ENCODE measurements around the gene DPYSL3.

The DPYSL3 gene

DNA sequence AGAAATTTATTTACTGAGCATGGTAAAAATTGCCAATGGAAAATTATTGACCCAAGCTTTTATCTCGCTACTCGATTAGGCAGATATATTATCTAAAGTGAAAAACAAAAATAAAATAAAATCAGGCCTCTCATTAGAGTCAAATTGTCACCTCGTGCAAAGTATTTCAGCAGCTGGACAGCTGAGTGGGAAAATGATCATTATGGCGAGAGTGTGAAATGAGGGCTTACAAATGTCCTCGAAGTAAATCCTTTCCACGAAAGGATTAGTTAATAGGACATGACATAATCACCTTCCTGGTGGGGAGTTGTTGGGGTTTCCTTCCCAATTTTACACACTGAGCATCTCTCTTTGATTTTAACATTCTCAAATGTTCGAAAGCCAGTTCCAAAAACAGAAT lies 5.4 kb upstream of the DPYSL3 start:
- DNase-seq (ENCODE audit: low read depth in 4 of 4, low spot score in 1 of 4), result no peak

DNA sequence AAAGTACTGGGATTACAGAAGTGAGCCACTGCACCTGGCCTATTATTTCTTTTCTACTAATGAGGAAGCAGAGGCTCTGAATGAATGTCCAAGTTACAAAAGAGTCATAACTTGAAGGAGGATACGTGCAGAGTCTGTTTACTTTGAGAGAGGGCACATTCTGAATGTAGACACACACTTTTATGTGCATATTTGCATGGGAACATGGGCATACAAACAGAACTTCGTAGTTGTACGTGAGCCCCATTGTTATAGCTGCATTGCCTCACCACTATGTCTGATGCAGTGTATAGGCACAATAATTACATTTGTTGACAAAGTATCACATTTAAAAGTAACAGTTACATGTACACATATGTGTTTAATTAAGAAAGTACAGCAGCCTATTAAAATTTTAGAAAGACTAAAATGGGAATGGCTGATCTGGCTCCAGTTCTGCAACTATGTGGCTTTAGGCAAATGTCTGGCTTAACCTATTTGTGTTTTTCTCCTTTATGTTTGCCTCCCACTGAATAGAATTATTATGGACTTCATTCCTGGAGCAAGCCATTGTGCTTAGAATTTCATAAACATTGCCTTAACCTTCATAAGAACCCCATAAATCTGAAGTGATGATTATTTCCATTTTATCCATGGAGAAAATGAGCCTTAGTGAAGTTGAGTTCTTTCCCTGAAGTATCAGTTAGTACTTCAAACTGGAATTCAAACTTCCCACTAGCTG lies 3.0 kb upstream of the DPYSL3 start:
- DNase-seq (ENCODE audit: low read depth in 4 of 4, low spot score in 1 of 4), result no peak

DNA sequence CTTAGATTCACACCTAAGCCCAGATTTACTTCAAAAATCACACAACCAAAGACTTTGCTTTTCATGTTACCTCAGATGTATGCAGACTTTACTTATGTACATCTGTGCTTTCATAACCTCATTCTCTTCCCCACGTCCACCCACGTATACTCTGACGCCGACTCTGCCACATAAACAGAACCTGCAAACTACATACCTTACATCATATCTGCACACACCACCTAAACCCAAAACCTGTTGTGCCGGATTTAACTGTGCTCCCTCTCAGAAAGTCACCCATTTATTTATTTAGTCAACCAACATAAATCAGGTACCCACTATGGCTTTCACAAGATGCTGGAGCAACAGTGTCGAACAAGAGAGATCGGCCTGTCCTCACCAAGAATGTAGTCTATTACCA lies 1.0 kb upstream of the DPYSL3 start:
- no peak for DNase-seq (ENCODE audit: low read depth in 4 of 4, low spot score in 1 of 4)

DNA sequence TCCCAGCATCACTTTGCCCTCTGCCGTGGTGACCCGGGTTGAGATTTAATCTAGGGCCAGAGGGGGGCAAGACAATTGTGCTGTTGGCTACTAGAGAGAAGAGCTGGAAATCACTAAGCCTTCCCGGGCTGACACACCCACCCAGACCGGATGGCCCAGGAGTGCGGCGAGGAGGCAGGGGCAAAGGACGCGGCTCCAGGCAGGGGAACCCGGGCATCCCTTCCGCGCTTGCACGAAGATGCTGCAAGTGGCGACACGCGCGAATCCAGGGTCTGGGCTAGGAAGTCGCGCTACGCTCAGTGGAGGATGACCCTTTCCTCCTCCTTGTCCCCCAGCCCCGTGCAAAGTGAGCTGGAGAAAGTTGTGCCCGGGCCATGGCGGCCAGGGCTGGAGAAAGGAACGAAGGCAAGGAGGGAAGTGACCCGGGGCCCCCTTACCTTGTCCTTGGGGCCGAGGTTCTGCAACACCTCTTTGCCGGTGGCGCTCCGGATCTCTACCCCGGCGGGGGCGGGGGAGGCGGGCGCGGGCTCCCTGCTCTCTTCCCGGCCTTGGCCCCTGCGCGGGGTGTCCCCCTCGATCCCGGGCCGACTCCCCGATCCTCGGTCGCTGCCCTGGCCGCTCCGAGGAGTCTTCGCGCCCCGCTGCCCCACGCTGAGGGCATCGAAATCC lies 693 bp downstream of the DPYSL3 start:
- no peak for DNase-seq (ENCODE audit: low read depth in 4 of 4, low spot score in 1 of 4)

GRCh38 chr5:147508711-147509040 lies 1.2 kb downstream of the DPYSL3 start:
- no peak for DNase-seq (ENCODE audit: low read depth in 4 of 4, low spot score in 1 of 4)

GRCh38 chr5:147507480-147508126 lies 2.3 kb downstream of the DPYSL3 start:
- no peak for DNase-seq (ENCODE audit: low read depth in 4 of 4, low spot score in 1 of 4)

- DNase-seq (ENCODE audit: low read depth in 4 of 4, low spot score in 1 of 4), result no peak
Observed at GRCh38 chr5:147504535-147504934, 5.3 kb downstream of the DPYSL3 start.

DNA sequence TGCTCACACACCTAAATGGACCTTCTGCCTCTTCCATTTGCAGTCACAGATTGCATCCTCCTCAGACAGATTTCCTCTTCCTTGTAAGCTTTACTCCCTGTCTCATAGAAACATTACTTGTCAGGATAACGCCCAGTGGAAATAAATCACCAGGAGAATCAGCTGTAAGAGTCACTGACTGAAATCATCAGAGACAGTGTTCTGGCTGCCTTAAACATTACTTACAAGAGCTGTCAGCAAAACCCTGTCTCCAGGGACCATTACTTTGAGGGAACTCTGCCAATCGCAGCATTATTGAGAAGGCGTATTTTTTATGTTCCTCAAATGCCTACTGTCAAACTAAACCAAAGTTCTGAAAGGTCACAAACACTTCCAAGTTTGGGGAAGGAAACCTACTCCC lies 5.9 kb downstream of the DPYSL3 start:
- DNase-seq (ENCODE audit: low read depth in 4 of 4, low spot score in 1 of 4), result no peak

DNA sequence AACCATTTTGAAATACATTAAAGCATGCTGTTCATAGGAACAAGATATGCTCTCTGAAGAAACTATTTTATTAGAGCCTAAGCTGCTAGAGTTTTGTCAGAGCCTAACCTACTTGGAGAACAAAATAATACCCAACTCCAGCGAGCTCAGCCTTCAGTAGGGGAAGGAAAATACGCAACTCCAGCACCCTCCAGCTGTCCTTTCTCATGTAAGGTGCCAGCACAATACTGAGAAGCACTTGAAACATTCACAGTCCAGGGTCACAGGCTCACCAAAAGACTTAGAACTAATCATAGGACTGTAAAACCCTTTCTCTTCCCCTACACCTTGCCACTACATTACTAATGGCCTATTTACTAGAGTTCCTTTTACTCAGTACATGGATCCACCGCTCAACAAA lies 18.9 kb downstream of the DPYSL3 start:
- DNase-seq (ENCODE audit: low read depth in 4 of 4, low spot score in 1 of 4), result no peak

GRCh38 chr5:147487031-147487750 lies 22.7 kb downstream of the DPYSL3 start:
- no peak for DNase-seq (ENCODE audit: low read depth in 4 of 4, low spot score in 1 of 4)

DNA sequence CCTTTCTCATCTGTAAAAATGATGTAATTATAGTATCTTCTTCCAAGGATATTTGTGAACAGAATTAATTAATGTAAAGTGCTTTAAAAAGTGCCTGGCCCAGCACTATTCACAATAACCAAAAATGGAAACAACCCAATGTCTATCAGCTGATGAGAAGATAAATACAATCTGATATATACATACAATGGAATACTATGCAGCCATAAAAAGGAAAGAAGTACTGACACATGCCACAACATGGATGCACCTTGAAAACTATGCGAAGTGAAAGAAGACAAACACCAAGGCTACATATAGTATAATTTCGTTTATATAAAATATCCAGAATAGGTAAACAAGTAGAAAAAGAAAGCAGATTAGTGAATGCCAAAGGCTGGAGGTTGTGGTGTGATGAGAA lies 24.1 kb downstream of the DPYSL3 start:
- no peak for DNase-seq (ENCODE audit: low read depth in 4 of 4, low spot score in 1 of 4)

- no peak for DNase-seq (ENCODE audit: low read depth in 4 of 4, low spot score in 1 of 4)
Observed at GRCh38 chr5:147485046-147485445, 24.8 kb downstream of the DPYSL3 start.

GRCh38 chr5:147484708-147485020 lies 25.2 kb downstream of the DPYSL3 start:
- DNase-seq (ENCODE audit: low read depth in 4 of 4, low spot score in 1 of 4), result no peak

DNA sequence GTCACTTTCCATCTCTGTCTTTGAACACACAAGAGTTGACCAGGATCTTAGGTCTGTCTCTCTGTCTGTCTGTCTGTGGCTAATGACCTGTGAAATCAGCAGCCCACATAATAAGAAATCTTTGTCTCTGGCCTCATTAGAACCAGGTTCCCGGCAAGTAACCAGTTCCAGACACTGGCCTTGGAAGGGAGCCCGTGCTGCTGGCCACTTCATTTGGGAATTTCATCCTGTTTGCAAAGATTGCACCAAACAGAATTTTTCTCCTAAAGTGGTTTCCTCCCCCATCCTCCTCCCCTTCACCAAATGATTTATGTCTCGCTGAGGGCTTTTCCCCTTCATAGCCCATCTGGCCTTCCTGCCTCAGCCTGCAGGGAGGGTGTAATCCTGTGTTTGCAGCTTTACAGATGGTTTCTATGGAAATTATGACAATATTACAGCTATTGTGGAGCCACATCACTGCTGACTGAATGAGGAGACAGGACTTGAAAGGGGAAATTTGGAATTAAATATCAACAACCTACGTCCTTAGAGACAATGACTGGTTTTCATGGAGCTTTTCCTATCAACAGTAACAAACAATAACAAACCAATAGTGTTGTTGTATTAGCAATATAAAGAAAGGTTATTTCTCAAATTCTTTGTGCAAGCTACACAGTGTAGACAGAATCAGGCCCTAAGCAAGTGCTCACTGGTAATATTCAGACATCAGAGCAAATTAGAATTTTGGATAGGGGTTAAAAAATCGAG lies 25.7 kb downstream of the DPYSL3 start:
- no peak for DNase-seq (ENCODE audit: low read depth in 4 of 4, low spot score in 1 of 4)

GRCh38 chr5:147483188-147483790 lies 26.6 kb downstream of the DPYSL3 start:
- no peak for DNase-seq (ENCODE audit: low read depth in 4 of 4, low spot score in 1 of 4)

DNA sequence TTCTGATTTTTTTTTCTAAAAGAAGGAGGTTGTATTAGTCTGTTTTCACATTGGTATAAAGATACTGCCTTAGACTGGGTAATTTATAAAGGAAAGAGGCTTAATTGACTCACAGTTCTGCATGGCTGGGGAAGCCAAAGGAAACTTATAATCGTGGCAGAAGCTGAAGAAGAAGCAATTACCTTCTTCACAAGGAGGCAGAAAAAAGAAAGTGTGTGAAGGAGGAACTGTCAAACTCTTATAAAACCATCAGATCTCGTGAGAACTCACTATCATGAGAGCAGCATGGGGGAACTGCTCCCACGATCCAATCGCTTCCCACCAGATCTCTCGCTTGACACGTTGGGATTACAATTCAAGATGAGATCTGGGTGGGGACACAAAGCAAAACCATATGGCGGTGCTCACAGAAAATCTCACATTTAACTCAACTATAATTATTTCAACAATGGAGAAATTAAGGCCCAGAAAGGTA lies 27.1 kb downstream of the DPYSL3 start:
- no peak for DNase-seq (ENCODE audit: low read depth in 4 of 4, low spot score in 1 of 4)

DNA sequence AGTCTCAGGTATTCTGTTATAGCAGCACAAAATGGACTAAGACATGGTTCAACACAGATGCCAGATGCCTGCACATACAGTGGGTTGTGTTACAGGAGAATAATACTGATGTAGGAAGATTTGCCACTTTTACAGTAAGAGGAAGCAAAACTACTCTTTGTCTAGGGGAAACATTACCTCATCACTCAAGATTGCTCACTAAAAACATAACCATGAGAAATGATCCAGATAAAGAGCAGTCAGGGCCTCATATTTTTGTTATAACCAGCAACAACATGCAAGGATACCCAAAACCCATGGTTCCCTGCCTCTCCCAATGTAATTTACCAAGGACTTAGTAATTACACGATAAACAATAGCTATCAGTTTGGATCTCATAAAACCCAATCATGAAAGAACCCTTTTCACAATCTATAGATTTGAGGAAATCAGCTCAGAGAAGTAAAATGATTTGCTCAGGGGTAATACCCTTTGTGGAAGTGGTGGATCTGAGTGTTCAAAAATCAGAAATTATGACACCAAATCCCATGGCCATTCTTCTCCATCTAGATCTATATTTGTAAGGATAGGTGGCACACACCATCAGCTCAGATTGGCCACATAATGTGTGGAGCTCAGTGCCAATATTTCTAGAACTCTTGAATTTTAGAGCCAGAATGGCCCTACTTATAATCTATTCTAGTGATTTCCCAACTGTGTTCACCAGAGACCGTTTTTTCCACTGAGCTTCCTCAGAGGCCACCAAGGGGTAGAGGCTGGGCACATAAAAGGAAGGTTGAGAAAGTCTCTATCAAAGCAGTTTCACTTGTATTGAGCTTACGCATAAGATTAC lies 27.8 kb downstream of the DPYSL3 start:
- no peak for DNase-seq (ENCODE audit: low read depth in 4 of 4, low spot score in 1 of 4)

DNA sequence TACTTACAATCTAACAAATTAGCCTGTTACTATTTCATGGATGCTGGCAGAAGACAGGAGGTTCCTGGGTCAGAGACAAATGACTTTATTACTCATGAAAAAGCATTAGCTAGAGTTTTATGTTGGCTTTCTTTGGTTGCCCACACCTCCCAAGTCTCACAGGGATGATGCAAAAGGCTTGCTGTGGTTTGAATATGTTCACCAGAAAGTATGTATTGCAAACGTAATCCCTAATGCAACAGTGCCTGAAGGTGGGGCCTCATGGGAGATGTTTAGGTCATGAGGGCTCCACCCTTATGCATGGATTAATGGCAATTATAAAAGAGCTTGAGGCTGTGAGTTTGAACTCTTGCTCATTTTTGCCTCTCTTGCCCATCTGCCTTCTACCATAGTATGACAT lies 28.5 kb downstream of the DPYSL3 start:
- no peak for DNase-seq (ENCODE audit: low read depth in 4 of 4, low spot score in 1 of 4)

DNA sequence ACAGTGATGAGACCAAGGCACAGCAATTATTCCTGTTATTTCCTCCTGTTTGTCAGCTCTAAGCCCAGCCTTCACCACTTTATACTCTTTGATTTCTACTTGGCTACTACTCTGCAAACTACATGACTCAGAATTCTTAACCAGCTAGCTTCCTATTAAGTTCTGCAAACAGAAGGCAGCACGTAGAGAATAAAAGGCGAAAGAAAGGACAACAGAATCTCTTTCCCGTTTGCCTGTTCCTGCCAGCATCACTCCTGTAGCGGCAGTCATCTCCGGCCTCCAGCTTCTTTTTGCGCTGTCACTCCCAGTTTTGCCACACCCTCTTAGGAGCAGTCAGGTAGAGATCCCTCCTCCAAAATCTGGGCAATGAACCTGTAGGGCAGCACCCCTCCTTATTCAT lies 29.9 kb downstream of the DPYSL3 start:
- DNase-seq (ENCODE audit: low read depth in 4 of 4, low spot score in 1 of 4), result no peak

GRCh38 chr5:147479444-147479843 lies 30.4 kb downstream of the DPYSL3 start:
- no peak for DNase-seq (ENCODE audit: low read depth in 4 of 4, low spot score in 1 of 4)
